Stimulated activated CD8-positive, alpha-beta memory T cell treated with anti-CD3 and anti-CD28 coated beads, Interleukin-2, amount 100 ng/mL, for 48 hours (primary cell): ENCODE measurements around the gene ALG13.
A peak's percentile ranks its signal among the peaks of the same experiment; 100 is the strongest.
"Not testable (repeated sequence)": the region's sequence is repeated elsewhere in the genome, so short reads cannot be mapped to it uniquely, and the experiment has no call there.

Source experiments
- DNase-seq, 2 donors: peaks; one replicate each; pipeline ENCODE4 v3.0.0-alpha.2; 2020; ENCODE audit warnings: low read depth in 2 of 2

The ALG13 gene

DNA sequence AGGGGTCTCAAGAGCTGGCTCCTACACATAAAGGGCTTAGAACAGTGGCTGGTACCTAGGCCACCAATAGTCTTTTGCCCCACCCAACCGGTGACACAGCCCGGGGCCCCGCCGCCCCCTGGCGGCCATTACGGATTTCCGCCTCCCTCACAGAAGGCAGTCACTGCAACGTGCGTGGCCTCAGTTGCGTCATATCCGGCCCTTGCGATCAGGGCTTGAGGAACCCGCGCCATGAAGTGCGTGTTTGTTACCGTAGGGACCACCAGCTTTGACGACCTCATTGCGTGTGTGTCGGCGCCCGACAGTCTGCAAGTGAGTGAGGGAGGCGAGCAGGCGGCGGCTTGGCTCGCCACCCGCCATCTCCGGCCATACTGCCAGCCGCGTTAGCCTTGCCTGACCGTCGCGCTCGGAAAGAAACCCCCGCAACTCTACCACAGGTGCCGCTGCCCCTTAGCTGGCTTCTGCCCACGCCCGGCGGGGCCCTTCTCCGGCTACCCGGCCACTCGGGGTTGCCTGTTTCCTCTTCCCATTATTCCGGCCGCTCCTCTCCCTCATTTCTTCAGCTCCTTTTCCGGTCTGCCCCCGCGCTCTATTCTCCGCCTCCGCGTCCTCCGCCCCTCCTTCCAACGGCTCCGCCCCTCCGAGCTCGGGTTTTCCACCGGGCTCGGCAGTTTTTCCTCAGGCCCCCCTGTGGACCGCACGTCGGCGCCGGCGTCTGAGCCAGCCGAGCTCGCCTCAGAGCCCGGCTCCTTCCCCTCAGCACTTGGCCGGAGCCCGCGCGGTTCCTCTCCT, at the start of gene ALG13:
ALG13 (plus strand) TSS at position 183 of the 792 bp plus-strand sequence; CDS start at position 232, 49 bp downstream.
- DNase-seq: peak; percentile 70 to 75

DNA sequence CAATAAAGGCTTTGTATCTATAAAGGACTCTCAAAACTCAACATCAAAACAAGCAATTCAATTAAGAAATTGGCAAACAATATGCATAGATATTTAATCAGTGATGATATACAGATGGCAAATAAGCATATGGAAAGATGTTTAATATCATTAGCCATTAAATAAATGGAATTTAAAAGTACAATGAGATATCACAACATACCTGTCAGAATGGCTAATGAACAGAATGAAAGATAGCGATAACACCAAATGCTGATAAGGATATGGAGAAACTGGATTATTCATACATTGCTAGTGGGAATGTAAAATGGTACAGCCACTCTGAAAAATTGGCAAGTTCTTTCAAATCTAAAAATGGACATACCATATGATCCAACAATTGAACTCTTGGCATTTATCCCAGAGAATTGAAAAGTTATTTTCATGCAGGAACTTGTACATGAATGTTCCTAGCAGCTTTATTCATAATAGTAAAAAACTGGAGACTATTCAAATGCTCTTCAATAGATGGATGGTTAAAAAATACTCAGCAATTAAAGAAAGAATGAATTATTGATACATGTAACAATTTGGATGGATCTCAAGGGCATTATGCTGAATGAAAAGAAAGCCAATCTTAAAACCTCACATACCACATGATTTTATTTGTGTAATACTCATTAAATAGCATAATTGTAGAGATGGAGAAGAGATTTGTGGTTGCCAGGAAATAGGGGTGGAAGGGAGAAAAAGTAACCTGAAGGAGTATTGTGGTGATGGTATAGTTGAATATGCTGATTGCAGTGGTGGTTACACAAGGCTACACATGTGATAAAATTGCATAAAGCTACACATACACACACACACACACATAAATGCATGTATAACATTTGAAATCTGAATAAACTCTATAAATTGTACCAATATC, 45.9 kb upstream of the ALG13 start:
- DNase-seq: no peak

GRCh38 chrX:111641969-111642368, 39.0 kb upstream of the ALG13 start:
- no peak for DNase-seq

- DNase-seq: not testable (repeated sequence)
Measured at GRCh38 chrX:111645165-111645564, 35.8 kb upstream of the ALG13 start.

DNA sequence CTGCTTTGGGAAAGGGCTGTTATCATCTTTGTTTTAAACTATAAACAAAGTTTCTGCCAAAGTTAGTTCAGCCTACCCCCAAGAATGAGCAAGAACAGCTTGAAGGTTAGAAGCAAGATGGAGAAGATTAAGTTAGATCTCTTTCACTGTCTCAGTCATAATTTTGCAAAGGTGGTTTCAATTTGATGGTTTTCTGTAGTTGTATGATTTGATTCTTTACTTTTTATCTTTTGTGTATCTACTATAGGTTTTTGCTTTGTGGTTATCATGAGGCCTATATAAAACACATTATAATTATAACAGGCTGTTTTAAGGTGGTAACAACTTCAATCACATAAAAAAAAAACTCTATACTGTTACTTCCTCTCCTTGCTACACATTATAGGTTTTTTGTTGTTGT, 35.4 kb upstream of the ALG13 start:
- no peak for DNase-seq

- DNase-seq: no peak
Measured at GRCh38 chrX:111646515-111646914, 34.5 kb upstream of the ALG13 start.

DNA sequence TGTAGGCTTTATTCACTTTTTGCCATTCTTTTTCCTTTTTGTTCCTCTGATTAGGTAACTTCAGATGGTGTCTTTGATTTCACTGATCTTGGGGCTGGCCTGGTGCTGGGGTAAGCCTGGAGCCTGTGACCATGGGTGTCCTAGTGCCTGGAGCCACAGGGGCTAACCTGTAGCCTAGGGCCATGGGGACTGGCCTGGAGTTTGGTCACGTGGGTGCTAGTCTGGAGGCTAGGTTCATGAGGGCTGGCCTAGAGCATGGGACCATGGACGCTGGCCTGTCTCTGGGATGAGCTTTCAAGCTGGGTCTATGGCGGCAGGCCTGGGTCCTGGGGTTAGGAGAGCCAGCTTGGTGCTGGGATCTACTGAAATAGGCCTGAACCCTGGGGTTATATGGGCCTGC, 32.2 kb upstream of the ALG13 start:
- DNase-seq: no peak

GRCh38 chrX:111649638-111650037, 31.3 kb upstream of the ALG13 start:
- no peak for DNase-seq

DNA sequence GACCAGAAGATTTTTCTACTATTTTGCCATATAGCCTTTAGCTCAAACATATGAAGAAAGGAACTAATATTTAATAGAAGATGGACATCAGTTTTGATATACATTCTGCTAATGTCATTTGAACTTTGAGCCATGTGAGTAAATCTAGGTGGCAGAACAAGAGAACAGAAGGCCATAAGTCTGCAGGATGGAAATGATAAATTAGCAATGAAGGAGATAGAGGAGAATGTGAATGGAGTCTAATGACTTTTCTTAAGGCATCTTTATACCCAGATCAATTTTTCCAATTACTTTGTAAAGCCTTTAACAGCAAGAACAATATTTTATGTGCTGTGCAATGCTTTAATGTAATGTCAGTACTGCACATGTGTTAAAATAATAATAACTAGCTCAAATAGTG, 30.1 kb upstream of the ALG13 start:
- no peak for DNase-seq

GRCh38 chrX:111652719-111653118, 28.3 kb upstream of the ALG13 start:
- no peak for DNase-seq

DNA sequence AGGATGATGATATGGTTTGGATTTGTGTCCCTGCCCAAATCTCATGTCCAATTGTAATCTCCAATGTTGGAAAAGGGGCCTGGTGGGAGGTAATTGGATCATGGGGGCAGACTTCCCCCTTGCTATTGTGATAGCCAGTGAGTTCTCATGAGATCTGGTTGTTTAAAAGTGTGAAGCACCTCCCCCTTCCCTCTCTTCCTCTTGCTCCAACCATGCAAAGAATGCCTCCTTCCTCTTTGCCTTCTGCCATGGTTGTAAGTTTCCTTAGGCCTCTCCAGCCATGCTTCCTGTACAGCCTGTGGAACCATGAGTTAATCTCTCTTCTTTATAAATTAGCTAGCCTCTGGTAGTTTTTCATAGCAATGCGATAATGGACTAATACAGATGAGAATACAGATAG, 19.7 kb upstream of the ALG13 start:
- no peak for DNase-seq

- DNase-seq: no peak
Measured at GRCh38 chrX:111662292-111662691, 18.7 kb upstream of the ALG13 start.

DNA sequence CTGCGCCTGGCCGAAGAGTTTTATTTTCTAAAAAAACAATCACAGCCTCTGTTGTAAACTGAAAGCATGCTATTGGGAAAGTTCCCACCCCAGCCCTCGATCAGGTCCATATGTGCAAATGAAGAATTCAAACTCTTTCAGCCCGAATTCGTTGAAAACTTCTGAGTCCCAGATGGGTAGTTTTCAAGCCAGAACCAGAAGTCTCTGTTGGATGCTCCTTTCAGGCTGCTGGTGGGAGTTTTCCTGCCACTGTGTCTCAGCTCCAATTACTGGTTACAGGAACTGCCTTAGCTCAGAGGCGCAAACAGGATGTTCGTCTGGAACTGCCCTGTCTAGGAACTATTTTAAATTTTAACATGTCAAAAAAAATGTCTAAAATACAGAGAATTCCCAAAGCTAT, 9.3 kb upstream of the ALG13 start:
- DNase-seq: no peak

DNA sequence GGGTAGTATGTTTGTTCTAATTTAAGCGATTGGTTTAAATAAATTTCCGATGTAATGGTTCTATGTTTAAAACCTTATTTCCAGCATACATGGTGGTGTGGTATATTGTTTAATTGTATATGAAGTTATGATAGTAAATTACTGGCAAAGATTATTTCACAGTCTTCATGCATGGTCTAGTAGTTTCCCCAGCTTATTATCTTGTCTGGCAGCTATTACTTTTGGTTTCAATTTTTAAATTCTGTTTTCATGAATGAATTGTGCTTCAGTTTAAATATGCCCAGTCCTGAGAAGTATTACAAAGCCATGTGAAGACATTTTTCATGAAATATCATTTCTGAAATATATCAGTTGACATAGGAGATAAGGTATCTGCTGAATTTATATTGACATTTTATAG, 6.3 kb downstream of the ALG13 start:
- no peak for DNase-seq

DNA sequence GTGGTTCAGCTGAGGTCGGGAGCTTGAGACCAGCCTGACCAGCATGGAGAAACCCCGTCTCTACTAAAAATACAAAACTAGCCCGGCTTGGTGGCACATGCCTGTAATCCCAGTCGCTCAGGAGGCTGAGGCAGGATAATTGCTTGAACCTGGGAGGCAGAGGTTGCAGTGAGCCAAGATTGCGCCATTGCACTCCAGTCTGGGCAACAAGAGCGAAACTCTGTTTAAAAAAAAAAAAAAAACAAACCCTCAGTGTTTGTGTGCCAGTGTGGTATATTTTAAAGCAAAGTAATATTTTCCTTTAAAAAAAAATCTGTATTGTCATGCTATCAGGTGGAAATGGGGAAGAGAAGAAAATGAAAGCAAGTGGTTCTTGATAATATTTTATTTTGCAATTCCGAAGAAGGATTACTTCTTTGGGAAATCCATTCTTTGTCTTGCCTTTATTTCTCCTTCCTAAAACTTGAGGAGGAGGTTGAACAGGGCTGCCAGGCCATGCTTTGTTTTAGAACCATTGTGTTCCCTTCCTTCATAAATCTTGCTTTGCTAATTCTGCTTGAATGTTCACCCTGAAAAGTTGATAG, 14.4 kb downstream of the ALG13 start:
- no peak for DNase-seq

DNA sequence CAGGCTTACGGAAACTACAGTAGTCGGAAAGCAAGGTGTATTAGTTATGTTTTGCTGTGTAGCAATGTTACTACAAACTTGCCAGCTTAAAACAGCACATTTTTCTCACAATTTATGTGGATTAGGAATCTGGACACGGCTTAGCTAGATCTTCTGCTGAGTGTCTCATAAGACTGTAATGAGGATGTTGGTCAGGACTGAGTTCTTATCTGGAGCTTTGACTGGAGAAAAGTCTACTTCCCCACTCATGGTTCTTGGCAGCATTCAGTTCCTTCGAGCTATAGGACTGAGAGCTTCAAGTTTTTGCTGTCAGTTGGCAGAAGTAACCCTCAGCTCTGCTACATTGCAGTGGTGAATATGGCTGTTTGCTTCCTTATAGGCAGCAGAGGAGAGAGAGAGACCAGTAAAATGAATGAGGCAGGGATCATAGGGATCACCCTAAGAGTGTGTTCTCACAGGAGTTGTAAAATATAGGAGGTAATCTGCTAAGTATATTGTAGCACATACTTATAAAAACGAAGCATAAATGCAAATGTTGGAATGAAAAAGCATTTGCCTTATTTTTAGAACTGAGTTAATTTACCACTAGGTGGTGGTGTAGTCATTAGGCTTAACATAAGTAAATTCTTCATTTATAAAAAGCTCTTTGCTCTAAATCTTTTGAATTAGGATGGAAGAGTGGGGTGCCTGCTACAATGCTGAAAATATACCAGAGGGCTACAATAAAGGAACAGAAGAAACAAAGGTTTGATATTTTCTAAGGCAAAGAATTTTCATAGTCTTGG, 38.6 kb downstream of the ALG13 start:
- no peak for DNase-seq

- DNase-seq: no peak
Measured at GRCh38 chrX:111728096-111728495, 47.1 kb downstream of the ALG13 start.

GRCh38 chrX:111731351-111731750, 50.4 kb downstream of the ALG13 start:
- DNase-seq: no peak

GRCh38 chrX:111736571-111736970, 55.6 kb downstream of the ALG13 start:
- DNase-seq: no peak

GRCh38 chrX:111742018-111742417, 61.0 kb downstream of the ALG13 start:
- DNase-seq: no peak

GRCh38 chrX:111743316-111743715, 62.3 kb downstream of the ALG13 start:
- no peak for DNase-seq

DNA sequence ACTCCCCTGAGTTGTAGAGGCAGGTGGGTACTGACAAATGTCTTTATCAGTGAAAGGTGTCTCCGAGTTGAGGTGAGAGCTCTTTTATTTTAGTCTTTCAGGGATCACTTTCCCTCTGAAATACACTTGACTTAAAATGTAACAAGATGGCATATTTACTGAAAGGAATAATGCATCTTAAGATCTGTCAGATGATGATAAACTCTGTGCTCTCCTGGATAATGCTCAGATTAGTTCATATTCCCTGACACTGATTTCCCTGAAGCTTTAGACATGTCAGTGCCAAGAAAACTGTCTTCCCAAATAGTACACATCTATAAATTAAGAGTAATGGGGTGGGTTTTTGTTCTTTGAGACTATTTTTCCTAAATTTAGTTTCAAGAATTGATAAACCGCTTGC, 75.5 kb downstream of the ALG13 start:
- no peak for DNase-seq
